ENCODE data around the gene REG3G.

REG3G gene

DNA sequence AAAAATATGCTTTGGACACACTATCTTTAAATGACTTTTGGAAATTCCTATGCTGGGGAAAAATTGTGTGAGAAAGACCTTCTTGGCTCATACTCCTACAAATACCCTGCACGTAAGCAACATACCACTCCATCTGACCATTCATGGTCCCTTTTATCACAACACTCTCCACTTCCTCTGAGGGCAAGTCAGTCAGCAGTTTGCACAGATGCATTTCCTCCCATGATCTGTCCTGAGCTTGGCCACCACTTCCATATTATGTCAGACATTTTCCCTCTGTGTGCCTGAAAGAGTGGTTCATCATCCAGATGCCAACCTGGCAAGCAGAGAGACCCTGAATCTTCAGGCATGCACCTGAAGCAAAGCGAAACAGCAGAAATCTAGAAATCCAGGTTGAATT, 16.1 kb upstream of the REG3G start:
- POLR2A ChIA-PET, result no interaction called here
- Histone ChIP-seq H3K4me3 (ENCODE audit: control insufficient read depth in 1 of 7, extremely low read depth in 1 of 7, insufficient read depth in 4 of 7, low read depth in 2 of 7, low read length in 6 of 7) (no peak overlapping the region), H3K9me3 (ENCODE audit: control extremely low read depth in 1 of 5, control insufficient read depth in 4 of 5, insufficient read depth in 2 of 5, low read depth in 1 of 5, low read length in 4 of 5) (no peaks in the 10 kb centered on the region), H3K27ac (ENCODE audit: insufficient read depth in 1 of 2, low read depth in 1 of 2, low read length in 2 of 2, poor library complexity in 1 of 2, severe bottlenecking in 2 of 2) (no peak overlapping the region), H3K27me3 (replicated peaks in 2 of 5; ENCODE audit: control insufficient read depth in 4 of 5, insufficient read depth in 5 of 5, low read length in 4 of 5) (no peaks in the 10 kb centered on the region), H3K4me1 (ENCODE audit: control extremely low read depth in 1 of 4, control insufficient read depth in 4 of 4, insufficient read depth in 4 of 4, low read length in 3 of 4) (no peaks in the 10 kb centered on the region), H3K36me3 (ENCODE audit: control insufficient read depth in 4 of 4, insufficient read depth in 4 of 4, low read length in 3 of 4) (no peaks in the 10 kb centered on the region)
- CTCF ChIA-PET, result no interaction called here
- no peak for DNase-seq
- 58% methylated on average over 2 of the region's 2 CpGs for WGBS (ENCODE audit: insufficient coverage)

DNA sequence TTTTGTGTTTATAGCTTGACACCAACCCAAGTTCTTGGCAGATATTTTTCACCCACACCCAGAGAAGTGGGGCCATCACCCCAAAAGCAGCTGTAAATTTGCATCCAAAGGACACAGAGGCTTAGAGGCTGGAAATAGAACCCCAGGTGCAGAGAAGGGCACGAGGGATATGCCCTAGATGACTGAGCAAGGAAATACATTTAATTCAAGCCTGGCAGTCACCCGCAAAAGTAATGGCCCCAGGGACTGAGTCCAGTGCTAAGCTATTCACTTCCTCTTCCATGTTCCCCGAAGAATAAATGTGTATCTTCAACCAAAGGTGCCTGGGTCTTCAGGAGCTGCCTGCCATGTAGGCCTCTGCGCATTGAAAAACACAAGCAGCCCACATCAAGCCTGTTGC, 14.0 kb upstream of the REG3G start:
- H3K27me3 ChIP-seq (replicated peaks in 2 of 5; ENCODE audit: control insufficient read depth in 4 of 5, insufficient read depth in 5 of 5, low read length in 4 of 5), result no peaks in the 10 kb centered on the region
- CTCF ChIA-PET, result interaction anchor here (1.0 to 1.5 kb wide), 2 partner anchors 9 to 32 kb away, joined by 3 read pairs; no protein-coding TSS in a partner anchor
- no peaks in the 10 kb centered on the region for H3K9me3 ChIP-seq (ENCODE audit: control extremely low read depth in 1 of 5, control insufficient read depth in 4 of 5, insufficient read depth in 2 of 5, low read depth in 1 of 5, low read length in 4 of 5)
- H3K27ac ChIP-seq (ENCODE audit: insufficient read depth in 1 of 2, low read depth in 1 of 2, low read length in 2 of 2, poor library complexity in 1 of 2, severe bottlenecking in 2 of 2), result no peak overlapping the region
- no peaks in the 10 kb centered on the region for H3K36me3 ChIP-seq (ENCODE audit: control insufficient read depth in 4 of 4, insufficient read depth in 4 of 4, low read length in 3 of 4)
- WGBS (ENCODE audit: insufficient coverage), result 80% methylated on average over 4 of the region's 4 CpGs
- DNase-seq, result no peak
- H3K4me1 ChIP-seq (ENCODE audit: control extremely low read depth in 1 of 4, control insufficient read depth in 4 of 4, insufficient read depth in 4 of 4, low read length in 3 of 4), result no peaks in the 10 kb centered on the region
- H3K4me3 ChIP-seq (ENCODE audit: control insufficient read depth in 1 of 7, extremely low read depth in 1 of 7, insufficient read depth in 4 of 7, low read depth in 2 of 7, low read length in 6 of 7), result no peak overlapping the region
- POLR2A ChIA-PET, result no interaction called here

DNA sequence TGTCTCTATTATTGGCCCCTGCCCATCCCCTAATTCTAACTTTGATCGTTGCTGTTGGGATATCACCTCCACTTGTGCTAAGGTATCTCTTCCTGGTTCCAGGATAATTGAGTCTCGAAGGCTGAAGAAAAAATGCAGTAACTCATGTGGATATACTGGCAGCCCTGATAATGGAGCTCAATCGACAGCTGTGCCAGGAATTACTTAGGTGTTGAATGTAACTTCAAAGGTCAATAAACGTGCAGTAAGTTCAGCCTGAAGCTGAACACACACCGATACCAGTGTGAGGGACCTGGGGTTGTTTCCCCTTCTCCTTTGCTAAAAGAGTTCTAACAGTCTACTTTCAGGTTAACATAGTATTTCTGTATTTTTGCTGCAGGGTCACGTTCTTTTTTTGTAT, 11.9 kb upstream of the REG3G start:
- POLR2A ChIA-PET, result no interaction called here
- WGBS (ENCODE audit: insufficient coverage), result 85% methylated on average over 5 of the region's 6 CpGs

DNA sequence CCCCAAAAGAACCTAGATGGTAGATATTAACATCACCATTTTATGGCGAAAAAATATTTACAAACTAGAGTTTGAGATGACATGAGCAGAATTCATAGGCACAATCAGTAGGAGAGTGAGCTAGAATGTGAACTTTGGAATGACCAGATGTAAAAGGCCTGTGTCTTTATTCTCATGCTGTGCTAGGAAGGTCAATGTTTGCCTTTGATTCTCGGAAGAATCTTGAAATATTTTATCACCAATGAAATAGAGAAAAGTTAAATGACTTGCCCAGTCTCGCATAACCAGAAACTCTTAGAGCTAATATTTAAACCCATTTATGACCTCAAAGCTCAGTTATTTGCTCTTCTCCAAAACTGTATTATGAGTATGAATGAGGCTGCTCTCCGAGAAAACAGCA, 9.2 kb upstream of the REG3G start:
- Histone ChIP-seq H3K36me3 (ENCODE audit: control insufficient read depth in 4 of 4, insufficient read depth in 4 of 4, low read length in 3 of 4) (no peaks in the 10 kb centered on the region), H3K27ac (ENCODE audit: insufficient read depth in 1 of 2, low read depth in 1 of 2, low read length in 2 of 2, poor library complexity in 1 of 2, severe bottlenecking in 2 of 2) (no peak overlapping the region), H3K27me3 (replicated peaks in 2 of 5; ENCODE audit: control insufficient read depth in 4 of 5, insufficient read depth in 5 of 5, low read length in 4 of 5) (peaks cover 0 to 2% (median 0%) of the 10 kb centered on the region in 5 experiments), H3K4me3 (ENCODE audit: control insufficient read depth in 1 of 7, extremely low read depth in 1 of 7, insufficient read depth in 4 of 7, low read depth in 2 of 7, low read length in 6 of 7) (no peak overlapping the region), H3K4me1 (ENCODE audit: control extremely low read depth in 1 of 4, control insufficient read depth in 4 of 4, insufficient read depth in 4 of 4, low read length in 3 of 4) (no peaks in the 10 kb centered on the region), H3K9me3 (ENCODE audit: control extremely low read depth in 1 of 5, control insufficient read depth in 4 of 5, insufficient read depth in 2 of 5, low read depth in 1 of 5, low read length in 4 of 5) (no peaks in the 10 kb centered on the region)
- no CpG with 5 or more reads among the region's 4 CpGs for WGBS (ENCODE audit: insufficient coverage)
- DNase-seq, result no peak
- CTCF ChIA-PET, result interaction anchor here (1.7 kb wide), 1 partner anchor 13 kb away, joined by 6 read pairs; no protein-coding TSS in a partner anchor
- POLR2A ChIA-PET, result no interaction called here

More for the DNA sequence above, 11.9 kb upstream of the REG3G start:
- H3K27me3 ChIP-seq (replicated peaks in 2 of 5; ENCODE audit: control insufficient read depth in 4 of 5, insufficient read depth in 5 of 5, low read length in 4 of 5), result peaks cover 0 to 2% (median 0%) of the 10 kb centered on the region in 5 experiments
- H3K9me3 ChIP-seq (ENCODE audit: control extremely low read depth in 1 of 5, control insufficient read depth in 4 of 5, insufficient read depth in 2 of 5, low read depth in 1 of 5, low read length in 4 of 5), result no peaks in the 10 kb centered on the region
- no peak overlapping the region for H3K27ac ChIP-seq (ENCODE audit: insufficient read depth in 1 of 2, low read depth in 1 of 2, low read length in 2 of 2, poor library complexity in 1 of 2, severe bottlenecking in 2 of 2)
- no peak overlapping the region for H3K4me3 ChIP-seq (ENCODE audit: control insufficient read depth in 1 of 7, extremely low read depth in 1 of 7, insufficient read depth in 4 of 7, low read depth in 2 of 7, low read length in 6 of 7)
- CTCF ChIA-PET, result no interaction called here
- H3K36me3 ChIP-seq (ENCODE audit: control insufficient read depth in 4 of 4, insufficient read depth in 4 of 4, low read length in 3 of 4), result no peaks in the 10 kb centered on the region
- no peak for DNase-seq
- H3K4me1 ChIP-seq (ENCODE audit: control extremely low read depth in 1 of 4, control insufficient read depth in 4 of 4, insufficient read depth in 4 of 4, low read length in 3 of 4), result no peaks in the 10 kb centered on the region

DNA sequence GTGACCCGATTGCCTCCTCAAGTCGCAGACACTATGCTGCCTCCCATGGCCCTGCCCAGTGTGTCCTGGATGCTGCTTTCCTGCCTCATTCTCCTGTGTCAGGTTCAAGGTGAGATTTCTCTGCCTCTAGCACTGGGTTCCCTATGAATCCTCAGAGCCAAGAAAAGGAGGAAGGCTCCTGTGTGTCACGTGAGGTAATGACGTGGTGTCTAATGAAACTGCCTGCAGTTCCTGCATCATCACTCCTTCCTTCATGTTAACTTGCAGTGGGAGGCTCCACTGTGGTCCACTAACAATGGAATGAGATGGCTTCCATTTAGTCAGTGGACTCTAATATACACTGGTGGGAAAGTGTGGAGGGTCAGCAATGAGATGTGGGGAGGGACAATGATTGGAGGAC, 559 bp downstream of the REG3G start:
- Histone ChIP-seq H3K4me1 (ENCODE audit: control extremely low read depth in 1 of 4, control insufficient read depth in 4 of 4, insufficient read depth in 4 of 4, low read length in 3 of 4) (no peaks in the 10 kb centered on the region), H3K27ac (ENCODE audit: insufficient read depth in 1 of 2, low read depth in 1 of 2, low read length in 2 of 2, poor library complexity in 1 of 2, severe bottlenecking in 2 of 2) (no peak overlapping the region), H3K27me3 (replicated peaks in 2 of 5; ENCODE audit: control insufficient read depth in 4 of 5, insufficient read depth in 5 of 5, low read length in 4 of 5) (peaks cover 0 to 4% (median 0%) of the 10 kb centered on the region in 5 experiments), H3K4me3 (ENCODE audit: control insufficient read depth in 1 of 7, extremely low read depth in 1 of 7, insufficient read depth in 4 of 7, low read depth in 2 of 7, low read length in 6 of 7) (no peak overlapping the region), H3K9me3 (ENCODE audit: control extremely low read depth in 1 of 5, control insufficient read depth in 4 of 5, insufficient read depth in 2 of 5, low read depth in 1 of 5, low read length in 4 of 5) (no peaks in the 10 kb centered on the region), H3K36me3 (ENCODE audit: control insufficient read depth in 4 of 4, insufficient read depth in 4 of 4, low read length in 3 of 4) (no peaks in the 10 kb centered on the region)
- DNase-seq, result no peak
- ChIA-PET POLR2A (no interaction called here), CTCF (no interaction called here)
- whole genome bisulfite sequencing (ENCODE audit: insufficient coverage), result 88% methylated on average over 4 of the region's 4 CpGs

DNA sequence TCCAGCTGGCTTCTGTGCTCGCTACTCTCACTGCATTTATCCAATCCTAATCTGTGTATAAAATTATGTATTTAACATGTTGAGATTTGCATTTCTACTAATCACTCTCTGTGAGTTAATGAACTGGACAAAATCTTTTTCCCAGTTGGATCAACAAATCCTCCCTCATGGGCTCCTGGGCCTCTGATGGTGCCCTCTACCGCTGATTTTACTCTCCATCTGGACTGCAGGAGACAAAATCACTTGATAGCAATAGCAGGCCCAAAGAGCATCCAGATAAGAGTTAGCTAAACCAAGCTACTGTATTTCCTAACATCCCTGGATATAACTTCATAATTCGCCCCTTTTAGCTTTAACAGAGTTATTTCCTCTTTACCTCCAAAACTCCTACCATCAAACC, 14.4 kb downstream of the REG3G start:
- Histone ChIP-seq H3K27me3 (replicated peaks in 2 of 5; ENCODE audit: control insufficient read depth in 4 of 5, insufficient read depth in 5 of 5, low read length in 4 of 5) (no peaks in the 10 kb centered on the region), H3K27ac (ENCODE audit: insufficient read depth in 1 of 2, low read depth in 1 of 2, low read length in 2 of 2, poor library complexity in 1 of 2, severe bottlenecking in 2 of 2) (no peak overlapping the region), H3K4me3 (ENCODE audit: control insufficient read depth in 1 of 7, extremely low read depth in 1 of 7, insufficient read depth in 4 of 7, low read depth in 2 of 7, low read length in 6 of 7) (no peak overlapping the region), H3K9me3 (ENCODE audit: control extremely low read depth in 1 of 5, control insufficient read depth in 4 of 5, insufficient read depth in 2 of 5, low read depth in 1 of 5, low read length in 4 of 5) (no peaks in the 10 kb centered on the region), H3K4me1 (ENCODE audit: control extremely low read depth in 1 of 4, control insufficient read depth in 4 of 4, insufficient read depth in 4 of 4, low read length in 3 of 4) (no peaks in the 10 kb centered on the region), H3K36me3 (ENCODE audit: control insufficient read depth in 4 of 4, insufficient read depth in 4 of 4, low read length in 3 of 4) (no peaks in the 10 kb centered on the region)
- CTCF ChIA-PET, result interaction anchor here (0.7 to 3.5 kb wide), 8 partner anchors 10 to 815 kb away, joined by 3 to 25 read pairs (median 6); no protein-coding TSS in a partner anchor
- POLR2A ChIA-PET, result no interaction called here
- DNase-seq, result no peak
- WGBS (ENCODE audit: insufficient coverage), result 90% methylated on average over 2 of the region's 3 CpGs

DNA sequence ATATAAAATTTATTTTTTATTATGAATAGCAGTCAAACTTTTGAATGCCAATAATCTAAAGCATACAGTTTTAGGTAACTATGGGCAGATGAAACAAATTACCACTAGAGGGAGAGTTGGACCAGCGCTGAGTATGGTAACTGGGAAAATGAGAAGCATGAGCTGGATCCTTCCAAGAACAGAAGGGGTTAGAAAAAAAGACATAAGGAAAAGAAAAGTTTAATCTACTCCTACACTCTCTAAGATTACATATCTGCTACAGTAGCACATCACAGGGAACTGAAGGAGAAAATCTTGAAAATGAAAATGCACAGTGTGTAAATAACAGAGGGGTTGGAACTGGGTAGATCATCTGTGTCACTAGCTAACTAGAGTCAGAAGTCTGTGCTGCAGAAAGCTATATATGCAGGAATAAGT, 15.5 kb downstream of the REG3G start:
- Histone ChIP-seq H3K4me1 (ENCODE audit: control extremely low read depth in 1 of 4, control insufficient read depth in 4 of 4, insufficient read depth in 4 of 4, low read length in 3 of 4) (no peaks in the 10 kb centered on the region), H3K4me3 (ENCODE audit: control insufficient read depth in 1 of 7, extremely low read depth in 1 of 7, insufficient read depth in 4 of 7, low read depth in 2 of 7, low read length in 6 of 7) (no peak overlapping the region), H3K27me3 (replicated peaks in 2 of 5; ENCODE audit: control insufficient read depth in 4 of 5, insufficient read depth in 5 of 5, low read length in 4 of 5) (no peaks in the 10 kb centered on the region), H3K27ac (ENCODE audit: insufficient read depth in 1 of 2, low read depth in 1 of 2, low read length in 2 of 2, poor library complexity in 1 of 2, severe bottlenecking in 2 of 2) (no peak overlapping the region), H3K36me3 (ENCODE audit: control insufficient read depth in 4 of 4, insufficient read depth in 4 of 4, low read length in 3 of 4) (no peaks in the 10 kb centered on the region), H3K9me3 (ENCODE audit: control extremely low read depth in 1 of 5, control insufficient read depth in 4 of 5, insufficient read depth in 2 of 5, low read depth in 1 of 5, low read length in 4 of 5) (no peaks in the 10 kb centered on the region)
- POLR2A ChIA-PET, result no interaction called here
- no CpG with 5 or more reads among the region's 1 CpG for WGBS (ENCODE audit: insufficient coverage)
- CTCF ChIA-PET, result interaction anchor here (0.6 to 3.8 kb wide), 18 partner anchors 9 to 1787 kb away, joined by 3 to 31 read pairs (median 4); no protein-coding TSS in a partner anchor
- DNase-seq, result peak; percentile 28 to 48 (median 34)

Data from common myeloid progenitor, CD34-positive (primary cell).